Osteoblast (primary cell): Measurements from ENCODE around the gene PIP4K2A. TPM values are rescaled to one million over a fixed set of nuclear protein-coding genes. Genes with fewer than 3 reads are reported as not detected.

ENCODE experiments used
- DNase-seq: peaks from one replicate; pipeline ENCODE4 v3.0.0; 2011; ENCODE audit warnings: low spot score, mixed read lengths; ENCODE audit not compliant: insufficient read length; ENCODE audit errors: missing footprints
- H2AFZ ChIP-seq: 2 replicates; pipeline ENCODE4 v1.6.0; 2011; ENCODE audit warnings: mild to moderate bottlenecking, low read length
- H3K27ac ChIP-seq: 2 replicates; pipeline ENCODE4 v1.5.1; 2011; ENCODE audit warnings: mild to moderate bottlenecking, low read depth, low read length, moderate library complexity
- H3K27me3 ChIP-seq: 2 replicates; pipeline ENCODE4 v1.6.0; 2012; ENCODE audit warnings: mild to moderate bottlenecking, control low read depth, inconsistent platforms, low read length, moderate library complexity; ENCODE audit not compliant: insufficient read depth
- H3K36me3 ChIP-seq: 2 replicates; pipeline ENCODE4 v1.5.1; 2011; ENCODE audit warnings: mild to moderate bottlenecking, low read length, control low read depth, moderate library complexity; ENCODE audit not compliant: insufficient read depth
- H3K4me1 ChIP-seq: 2 replicates; pipeline ENCODE4 v1.5.1; 2011; ENCODE audit warnings: mild to moderate bottlenecking, low read length, control low read depth, moderate library complexity; ENCODE audit not compliant: insufficient read depth
- H3K4me2 ChIP-seq: 2 replicates; pipeline ENCODE4 v1.6.0; 2011; ENCODE audit warnings: mild to moderate bottlenecking, low read length; ENCODE audit not compliant: insufficient read depth
- H3K4me3 ChIP-seq: fragments of 200-600 bp; sonication (generic); 3 replicates; pipeline ENCODE4 v1.5.1; 2012; ENCODE audit warnings: mild to moderate bottlenecking, low read length, inconsistent platforms; ENCODE audit not compliant: insufficient read depth
- H3K79me2 ChIP-seq: 2 replicates; pipeline ENCODE4 v1.6.0; 2012; ENCODE audit warnings: mild to moderate bottlenecking, low read length, control low read depth, inconsistent platforms; ENCODE audit not compliant: insufficient read depth
- H3K9me3 ChIP-seq: 2 replicates; pipeline ENCODE4 v1.5.1; 2011; ENCODE audit warnings: low read depth, low read length, control low read depth
- H4K20me1 ChIP-seq: 2 replicates; pipeline ENCODE4 v1.6.0; 2012; ENCODE audit warnings: mild to moderate bottlenecking, low read length, control low read depth; ENCODE audit not compliant: insufficient read depth
- total RNA-seq: library from RNA; depleted of rRNA; stranded (reverse); fragments of >200 nt; gene quantifications from 2 replicates; pipeline ENCODE4 v1.2.3, GENCODE V29; 2012
- TF ChIP-seq, protein P1 (sequence below): IDR thresholded peaks from 2 replicates; pipeline ENCODE4 v1.5.1; 2011; ENCODE audit warnings: mild to moderate bottlenecking, low read depth, low read length, moderate library complexity; ENCODE audit errors: extremely low read depth

Gene PIP4K2A
- total RNA-seq, 1 donor = 68.8 TPM

DNA sequence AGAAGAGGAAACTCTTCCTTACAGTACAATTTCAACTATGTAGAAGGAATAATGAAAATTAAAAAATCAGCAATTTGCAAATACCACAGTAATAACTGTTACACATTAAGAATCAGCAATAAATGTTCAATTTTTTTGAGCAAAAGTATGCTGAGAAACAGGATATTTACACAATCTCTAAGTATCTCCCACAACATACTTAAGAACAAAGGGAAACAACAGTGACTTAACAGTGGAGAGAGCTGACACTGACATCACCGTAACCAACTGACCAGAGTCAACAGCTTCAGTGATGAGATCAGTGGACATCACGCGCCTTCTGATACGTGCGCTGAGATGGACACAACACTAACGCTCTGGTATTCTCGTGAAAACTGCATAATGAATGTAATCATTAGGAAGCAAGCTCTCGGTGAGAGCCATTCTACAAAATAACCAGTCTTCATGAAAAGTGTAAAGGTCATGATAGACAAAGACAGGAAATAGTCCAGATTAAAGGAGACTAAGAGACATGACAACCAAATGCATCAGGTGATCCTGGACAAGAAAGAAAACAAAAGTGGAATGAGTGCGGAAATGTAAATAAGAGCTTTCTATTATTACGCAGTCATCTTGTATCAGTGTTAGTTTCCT lies 82.6 kb downstream of the PIP4K2A start:
- DNase-seq = no peak
- no peak overlapping the region for H3K27ac ChIP-seq

DNA sequence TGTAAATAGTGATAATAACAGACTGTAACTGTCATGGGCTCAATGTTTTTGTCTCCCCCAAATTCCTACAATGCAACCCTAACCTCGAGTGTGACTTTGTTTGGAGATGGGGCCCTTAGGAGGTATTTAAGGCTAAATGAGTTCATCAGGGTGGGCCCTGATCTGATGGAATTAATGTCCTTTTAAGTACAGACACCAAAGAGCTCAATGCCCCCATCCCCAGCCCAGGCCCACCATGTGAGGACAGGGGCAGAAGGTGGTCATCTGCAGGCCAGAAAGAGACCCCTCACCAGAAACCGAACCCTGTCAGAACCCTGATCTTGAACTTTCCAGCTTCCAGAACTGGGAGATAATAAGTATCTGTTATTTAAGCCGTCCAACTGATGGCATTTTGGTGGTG lies 83.2 kb downstream of the PIP4K2A start:
- H3K36me3 ChIP-seq = no peaks in the 10 kb centered on the region
- no peak overlapping the region for H3K4me2 ChIP-seq
- H2AFZ ChIP-seq = no peak overlapping the region
- H3K27ac ChIP-seq = no peak overlapping the region
- H3K79me2 ChIP-seq = peaks cover 57% of the 10 kb centered on the region
- H3K4me1 ChIP-seq = peaks cover 23% of the 10 kb centered on the region
- H3K9me3 ChIP-seq = no peaks in the 10 kb centered on the region
- TF ChIP-seq, protein P1, sequence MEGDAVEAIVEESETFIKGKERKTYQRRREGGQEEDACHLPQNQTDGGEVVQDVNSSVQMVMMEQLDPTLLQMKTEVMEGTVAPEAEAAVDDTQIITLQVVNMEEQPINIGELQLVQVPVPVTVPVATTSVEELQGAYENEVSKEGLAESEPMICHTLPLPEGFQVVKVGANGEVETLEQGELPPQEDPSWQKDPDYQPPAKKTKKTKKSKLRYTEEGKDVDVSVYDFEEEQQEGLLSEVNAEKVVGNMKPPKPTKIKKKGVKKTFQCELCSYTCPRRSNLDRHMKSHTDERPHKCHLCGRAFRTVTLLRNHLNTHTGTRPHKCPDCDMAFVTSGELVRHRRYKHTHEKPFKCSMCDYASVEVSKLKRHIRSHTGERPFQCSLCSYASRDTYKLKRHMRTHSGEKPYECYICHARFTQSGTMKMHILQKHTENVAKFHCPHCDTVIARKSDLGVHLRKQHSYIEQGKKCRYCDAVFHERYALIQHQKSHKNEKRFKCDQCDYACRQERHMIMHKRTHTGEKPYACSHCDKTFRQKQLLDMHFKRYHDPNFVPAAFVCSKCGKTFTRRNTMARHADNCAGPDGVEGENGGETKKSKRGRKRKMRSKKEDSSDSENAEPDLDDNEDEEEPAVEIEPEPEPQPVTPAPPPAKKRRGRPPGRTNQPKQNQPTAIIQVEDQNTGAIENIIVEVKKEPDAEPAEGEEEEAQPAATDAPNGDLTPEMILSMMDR = no peak
- no peaks in the 10 kb centered on the region for H3K27me3 ChIP-seq
- H3K4me3 ChIP-seq = no peak overlapping the region
- DNase-seq = no peak
- H4K20me1 ChIP-seq = peaks cover 6% of the 10 kb centered on the region

More for the DNA sequence above, 82.6 kb downstream of the PIP4K2A start:
- TF ChIP-seq, protein P1 = no peak
- peaks cover 58% of the 10 kb centered on the region for H3K79me2 ChIP-seq
- no peak overlapping the region for H3K4me2 ChIP-seq
- H4K20me1 ChIP-seq = peaks cover 6% of the 10 kb centered on the region
- H3K36me3 ChIP-seq = no peaks in the 10 kb centered on the region
- no peak overlapping the region for H3K4me3 ChIP-seq
- H3K9me3 ChIP-seq = no peaks in the 10 kb centered on the region
- H2AFZ ChIP-seq = no peak overlapping the region
- H3K27me3 ChIP-seq = no peaks in the 10 kb centered on the region
- H3K4me1 ChIP-seq = peaks cover 18% of the 10 kb centered on the region

DNA sequence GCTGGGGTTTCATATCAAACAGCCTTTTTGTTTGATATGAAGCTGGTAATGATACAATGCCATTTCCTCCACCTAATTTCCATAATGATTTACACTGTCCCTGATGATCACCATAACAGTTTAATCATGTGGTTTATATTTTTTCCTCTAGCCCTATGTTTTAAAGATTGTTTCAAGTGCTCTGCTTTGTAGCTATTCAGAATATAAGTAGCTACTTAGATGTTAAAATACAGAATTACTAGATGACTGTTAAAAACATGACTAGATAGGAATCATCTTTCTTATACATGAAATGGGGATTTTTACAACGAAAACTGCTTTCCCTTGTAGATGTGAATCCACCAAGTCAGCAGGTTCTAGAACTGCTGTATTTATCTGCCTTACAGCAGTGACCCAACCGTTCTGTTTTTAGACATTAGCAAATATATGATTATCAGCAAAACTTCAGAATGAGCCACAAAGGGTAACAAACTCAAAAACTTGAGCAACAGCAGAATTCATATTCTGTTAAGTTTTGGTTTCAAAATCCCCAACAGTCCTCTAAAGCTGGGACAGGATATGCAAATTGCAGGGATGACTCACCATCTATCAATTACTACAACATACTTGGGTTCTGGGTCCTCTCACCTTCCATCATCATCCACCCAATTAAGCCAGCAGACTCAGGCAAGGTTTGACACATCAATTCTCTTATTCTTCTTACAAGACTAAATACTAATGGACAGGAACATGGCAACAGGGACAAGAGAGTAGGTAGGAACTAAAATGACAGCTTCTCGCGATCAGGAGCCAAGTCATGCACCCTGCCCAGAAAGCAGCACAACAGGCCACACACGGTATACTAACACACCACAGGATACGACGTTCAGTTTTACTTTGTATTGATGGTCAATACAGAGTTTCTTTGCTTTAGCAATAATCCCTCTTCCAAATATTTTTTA lies 83.9 kb downstream of the PIP4K2A start:
- Histone ChIP-seq H3K4me2 (peak overlapping the region; percentile 47), H3K79me2 (peaks cover 63% of the 10 kb centered on the region)
- DNase-seq = no peak

More for the DNA sequence above, 83.9 kb downstream of the PIP4K2A start:
- no peak overlapping the region for H2AFZ ChIP-seq
- H3K27me3 ChIP-seq = no peaks in the 10 kb centered on the region
- TF ChIP-seq, protein P1 = no peak
- H4K20me1 ChIP-seq = peaks cover 6% of the 10 kb centered on the region
- peak overlapping the region; percentile 4 for H3K4me3 ChIP-seq
- H3K27ac ChIP-seq = peak overlapping the region; percentile 42
- H3K4me1 ChIP-seq = peaks cover 25% of the 10 kb centered on the region
- no peaks in the 10 kb centered on the region for H3K36me3 ChIP-seq
- H3K9me3 ChIP-seq = no peaks in the 10 kb centered on the region
